ENCODE data around the gene FOXP1.

- TF ChIP-seq POLR2AphosphoS5 (IDR thresholded peaks at IDR 0.05) = no peak
- TF ChIP-seq POLR2A (IDR thresholded peaks at IDR 0.05) = no peak
These were observed 552.8 kb downstream of the FOXP1 start for GRCh38 chr3:71030748-71031147.
